Adipose tissue (tissue), 3 donors: ENCODE data around the gene GTF2B. TPM values are rescaled to one million over a fixed set of nuclear protein-coding genes. Genes with fewer than 3 reads are reported as not detected.
A peak's percentile ranks its signal among the peaks of the same experiment; 100 is the strongest.
"Not testable (repeated sequence)": the region's sequence is repeated elsewhere in the genome, so short reads cannot be mapped to it uniquely, and the experiment has no call there.

Source experiments
- H3K27ac ChIP-seq: one replicate; pipeline ENCODE4 v1.5.1; 2013; ENCODE audit warnings: low read depth, low read length
- WGBS, 3 donors: extraction: QIAGEN DNeasy Blood & Tissue Kit; methylation state at CpG; one replicate each; pipeline ENCODE4 v1.1.7; 2013; 5-methylcytosine and 5-hydroxymethylcytosine counted together
- polyA plus RNA-seq, 3 donors: library from polyadenylated mRNA; stranded (reverse); fragments of 200-250 nt; gene quantifications; one replicate each; pipeline ENCODE4 v1.2.3, GENCODE V29; 2013
- donor health status: healthy with polysubstance abuse.
- donor health status: Bipolar disorder and iron deficiency.
- donor health status: healthy.

GTF2B gene, protein sequence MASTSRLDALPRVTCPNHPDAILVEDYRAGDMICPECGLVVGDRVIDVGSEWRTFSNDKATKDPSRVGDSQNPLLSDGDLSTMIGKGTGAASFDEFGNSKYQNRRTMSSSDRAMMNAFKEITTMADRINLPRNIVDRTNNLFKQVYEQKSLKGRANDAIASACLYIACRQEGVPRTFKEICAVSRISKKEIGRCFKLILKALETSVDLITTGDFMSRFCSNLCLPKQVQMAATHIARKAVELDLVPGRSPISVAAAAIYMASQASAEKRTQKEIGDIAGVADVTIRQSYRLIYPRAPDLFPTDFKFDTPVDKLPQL
- 10 to 100 TPM; 13.7 to 32.3 (median 22.6) TPM for polyA plus RNA-seq

DNA sequence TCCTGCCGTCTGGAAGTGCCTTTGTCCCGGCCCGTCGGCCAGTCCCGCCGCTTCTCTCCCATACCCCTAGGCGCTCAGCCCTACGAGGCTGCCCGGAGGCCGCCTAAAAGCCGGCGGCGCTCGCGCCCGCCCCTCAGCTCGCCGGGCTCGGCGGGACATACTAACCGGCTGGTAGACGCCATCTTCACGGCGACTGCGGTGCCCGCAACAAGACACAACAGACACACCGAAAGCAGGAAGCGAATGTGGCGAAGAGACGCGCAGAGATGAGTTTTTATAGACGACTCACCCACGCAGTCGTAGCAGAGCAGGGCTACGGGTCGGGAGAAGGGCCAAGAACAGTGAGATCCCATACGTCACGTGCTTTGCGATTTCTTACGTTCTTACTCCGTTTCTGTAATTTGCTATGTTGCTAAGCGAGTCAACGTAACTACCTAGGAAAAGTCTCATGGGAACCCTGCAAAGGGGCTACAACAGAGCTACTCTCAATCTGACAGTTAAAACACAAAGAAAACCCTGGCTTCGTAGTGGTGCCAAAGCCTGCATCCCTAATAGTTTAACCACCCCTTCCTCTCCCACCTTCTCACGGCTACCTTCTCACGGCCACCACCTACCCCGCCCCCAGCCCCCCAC is at the start of gene GTF2B:
Gene GTF2B (minus strand): TSS at position 250 of the 633 bp plus-strand sequence. CDS start 68 bp downstream, at position 182.
- H3K27ac ChIP-seq: peak within 1 kb of the TSS; percentile 82
- 0% methylated on average over 47 of the region's 47 CpGs for WGBS, 3 donors

DNA sequence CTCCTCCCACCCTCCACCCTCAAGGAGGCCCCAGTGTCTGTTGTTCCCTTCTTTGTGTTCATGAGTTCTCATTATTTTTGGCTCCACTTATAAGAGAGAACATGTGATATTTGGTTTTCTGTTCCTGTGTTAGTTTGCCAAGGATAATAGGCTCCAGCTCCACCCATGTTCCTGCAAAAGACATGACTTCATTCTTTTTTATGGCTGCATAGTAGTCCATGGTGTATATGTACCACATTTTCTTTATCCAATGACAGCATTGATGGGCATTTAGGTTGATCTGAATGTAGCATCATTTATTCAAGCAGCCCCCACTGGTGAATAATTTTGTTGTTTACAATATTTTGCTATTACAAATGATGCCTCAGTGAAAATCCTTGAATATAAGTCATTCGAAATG is 47.2 kb upstream of the GTF2B start:
- WGBS, 3 donors: 98 to 100% (median 98%) methylated on average over 1 of the region's 1 CpG
- H3K27ac ChIP-seq: not testable (repeated sequence)

DNA sequence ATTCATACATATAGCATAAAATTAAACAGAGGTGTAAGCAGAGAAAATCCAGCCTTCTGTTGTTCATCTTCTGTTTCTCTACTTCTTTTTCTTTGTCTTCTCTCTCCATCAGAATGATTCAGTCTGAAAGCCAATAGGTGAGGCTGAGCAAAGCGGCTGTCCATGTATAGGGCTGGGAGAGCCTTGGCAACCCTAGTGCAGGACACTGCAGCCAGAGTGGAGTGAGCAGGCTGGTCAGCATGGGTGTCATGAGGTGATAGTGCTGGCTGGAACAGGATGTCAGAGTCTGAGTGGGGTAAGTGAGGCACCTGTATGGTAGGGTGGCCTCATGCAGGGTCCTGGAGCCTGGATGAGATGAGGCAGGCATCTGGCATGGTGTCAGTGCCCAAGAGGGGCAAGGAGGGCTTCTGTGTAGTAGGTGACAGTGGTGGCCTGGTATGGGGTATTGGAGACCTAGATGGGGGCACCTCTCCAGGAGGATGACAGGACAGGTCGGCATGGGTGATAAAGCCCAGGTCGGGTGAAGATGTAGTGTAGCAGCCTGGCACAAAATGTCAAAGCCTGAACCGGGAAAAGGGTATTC is 45.5 kb upstream of the GTF2B start:
- H3K27ac ChIP-seq: no peak overlapping the region
- 81 to 89% (median 88%) methylated on average over 4 of the region's 4 CpGs for WGBS, 3 donors

DNA sequence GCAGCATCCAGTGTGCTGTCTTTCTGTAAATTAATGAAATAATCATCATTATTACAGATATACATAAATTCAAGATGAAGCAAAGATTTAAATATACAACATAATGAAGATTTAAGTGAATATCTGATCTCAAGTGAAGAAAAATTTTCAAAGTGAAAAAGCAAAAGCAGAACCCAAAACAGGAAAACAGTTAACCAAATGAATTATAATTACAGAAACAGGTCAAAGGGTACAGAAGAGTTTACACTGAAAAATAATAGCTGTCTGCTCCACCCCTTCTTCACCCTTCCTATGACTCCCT is 44.8 kb upstream of the GTF2B start:
- H3K27ac ChIP-seq: no peak overlapping the region

DNA sequence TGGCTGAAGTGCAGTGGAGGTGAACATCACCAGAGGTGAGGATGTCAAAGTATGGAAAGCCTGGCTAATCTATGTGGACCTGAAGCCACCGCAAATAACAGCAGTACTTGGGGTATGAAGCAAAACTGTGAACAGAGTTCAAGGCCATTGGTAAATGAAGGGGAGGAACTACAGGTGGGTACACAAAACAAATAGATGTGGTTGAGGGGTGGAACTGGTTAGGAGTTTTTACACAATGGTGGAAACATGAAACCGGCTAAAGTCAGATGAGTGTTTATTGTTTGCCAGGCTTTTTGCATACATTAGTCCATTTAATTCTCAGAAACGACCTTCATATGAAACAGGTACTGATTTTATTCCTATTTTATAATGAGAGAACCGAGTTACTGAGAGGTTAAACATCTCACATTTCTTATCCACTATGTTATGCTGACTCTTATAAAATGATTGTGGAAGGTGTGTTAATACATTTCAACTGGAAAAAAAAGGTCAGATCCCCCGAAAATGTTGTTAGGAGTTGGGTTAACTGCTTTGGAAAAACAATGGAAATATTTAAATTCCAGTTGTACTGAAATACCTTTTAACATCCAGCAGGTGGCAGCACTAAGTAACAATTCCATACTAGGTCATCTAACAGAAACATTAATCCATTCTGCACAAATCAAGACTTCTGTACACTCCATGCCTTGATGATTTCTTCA is 44.3 kb upstream of the GTF2B start:
- 55 to 74% (median 65%) methylated on average over 5 of the region's 5 CpGs for WGBS, 3 donors
- H3K27ac ChIP-seq: no peak overlapping the region

DNA sequence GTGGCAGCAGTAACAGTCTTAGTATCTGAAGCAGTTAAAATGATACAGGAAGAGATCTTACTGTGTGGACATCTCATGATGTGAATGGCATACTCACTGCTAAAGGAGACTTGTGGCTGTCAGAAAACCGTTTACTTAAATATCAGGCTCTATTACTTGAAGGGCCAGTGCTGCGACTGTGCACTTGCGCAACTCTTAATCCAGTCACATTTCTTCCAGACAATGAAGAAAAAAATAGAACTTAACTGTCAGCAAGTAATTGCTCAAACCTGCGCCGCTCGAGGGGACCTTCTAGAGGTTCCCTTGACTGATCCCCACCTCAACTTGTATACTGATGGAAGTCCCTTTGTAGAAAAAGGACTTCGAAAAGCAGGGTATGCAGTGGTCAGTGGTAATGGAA is 38.8 kb upstream of the GTF2B start:
- not testable (repeated sequence) for H3K27ac ChIP-seq
- WGBS, 3 donors: 82 to 96% (median 84%) methylated on average over 7 of the region's 7 CpGs

DNA sequence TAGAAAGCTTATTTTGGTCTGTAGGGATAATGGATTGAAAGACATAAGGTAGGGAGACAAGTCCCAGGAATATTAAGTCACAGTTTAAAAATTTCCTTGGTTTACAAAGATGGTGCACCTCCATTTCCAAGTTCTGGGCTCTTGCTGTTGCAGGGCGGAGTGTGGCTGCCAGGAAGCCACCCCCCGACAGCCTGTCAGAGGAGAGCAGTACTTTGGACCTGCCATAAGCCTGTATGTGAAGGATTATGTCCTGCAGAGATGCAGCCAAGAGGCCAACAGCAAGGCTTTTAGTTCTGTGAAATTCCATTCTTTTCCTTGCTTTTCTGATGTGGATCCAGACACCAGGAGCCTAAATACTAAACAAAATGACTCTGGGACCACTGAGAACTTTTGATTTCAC is 31.9 kb upstream of the GTF2B start:
- WGBS, 3 donors: 97 to 98% (median 98%) methylated on average over 2 of the region's 2 CpGs
- H3K27ac ChIP-seq: no peak overlapping the region

DNA sequence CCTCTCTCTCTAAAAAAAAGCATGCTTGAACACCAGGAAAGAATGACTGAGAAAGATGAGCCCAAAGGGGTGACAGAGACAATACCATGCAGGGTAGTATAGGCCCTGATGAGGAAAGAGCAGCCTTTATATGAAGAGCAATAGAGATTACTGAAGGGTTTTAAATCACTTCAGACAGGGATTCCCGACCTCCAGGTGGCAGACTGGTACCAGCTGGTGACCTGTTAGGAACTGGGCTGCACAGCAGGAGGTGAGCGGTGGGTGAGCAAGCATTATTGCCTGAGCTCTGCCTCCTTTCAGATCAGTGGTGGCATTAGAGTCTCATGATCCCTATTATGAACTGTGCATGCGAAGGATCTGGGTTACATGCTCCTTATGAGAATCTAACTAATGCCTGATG is 30.8 kb upstream of the GTF2B start:
- H3K27ac ChIP-seq: no peak overlapping the region
- 86 to 93% (median 86%) methylated on average over 3 of the region's 3 CpGs for WGBS, 3 donors

DNA sequence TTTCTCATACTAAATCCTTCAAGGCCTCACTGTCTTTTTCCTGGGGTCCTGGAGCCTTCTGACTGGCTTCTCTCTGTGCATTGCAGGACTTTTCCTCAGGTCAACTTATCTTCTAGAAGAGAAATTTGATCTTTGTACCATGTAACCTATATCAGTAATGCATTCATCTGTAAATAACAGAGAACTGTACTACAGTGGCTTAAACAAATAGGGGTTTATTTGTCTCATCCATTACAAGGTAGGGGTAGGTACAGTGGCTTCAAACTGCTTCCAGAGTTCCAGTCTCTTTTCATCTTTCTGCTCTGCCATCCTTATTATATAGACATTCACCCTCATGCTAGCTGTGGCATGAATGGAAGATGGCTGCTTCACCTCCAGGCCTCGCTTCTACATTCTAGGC is 29.5 kb upstream of the GTF2B start:
- 94 to 100% (median 100%) methylated on average over 1 of the region's 1 CpG for WGBS, 3 donors
- H3K27ac ChIP-seq: no peak overlapping the region

DNA sequence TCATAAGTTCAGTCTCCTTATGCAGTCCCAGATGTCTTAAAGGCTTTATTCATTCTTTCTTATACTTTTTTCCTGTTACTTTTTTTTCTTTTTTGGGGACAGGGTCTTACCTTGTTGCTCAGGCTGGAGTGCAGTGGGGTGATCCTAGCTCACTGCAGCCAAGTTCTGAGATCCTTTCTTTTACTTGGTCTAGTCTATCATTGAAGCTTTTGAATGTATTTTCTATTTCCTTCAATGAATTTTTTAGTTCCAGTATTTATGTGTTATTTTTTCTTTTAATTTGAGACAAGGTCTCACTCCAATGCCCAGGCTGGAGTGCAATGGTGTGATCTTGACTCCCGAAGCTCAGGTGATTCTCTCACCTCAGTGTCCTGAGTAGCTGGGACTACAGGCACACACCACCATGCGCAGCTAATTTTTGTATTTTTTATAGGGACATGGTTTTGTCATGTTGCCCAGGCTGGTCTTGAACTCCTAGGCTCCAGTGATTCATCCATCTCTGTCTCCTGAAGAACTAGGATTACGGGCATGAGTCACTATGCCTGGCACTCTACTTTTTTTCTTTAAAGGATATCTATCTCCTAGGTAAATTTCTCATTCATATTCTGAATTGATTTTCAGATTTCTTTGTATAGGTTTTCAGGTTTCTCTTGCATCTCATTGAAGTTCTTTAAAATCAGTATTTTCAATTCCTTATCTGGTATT is 26.1 kb upstream of the GTF2B start:
- 95 to 98% (median 97%) methylated on average over 3 of the region's 3 CpGs for WGBS, 3 donors
- H3K27ac ChIP-seq: no peak overlapping the region

DNA sequence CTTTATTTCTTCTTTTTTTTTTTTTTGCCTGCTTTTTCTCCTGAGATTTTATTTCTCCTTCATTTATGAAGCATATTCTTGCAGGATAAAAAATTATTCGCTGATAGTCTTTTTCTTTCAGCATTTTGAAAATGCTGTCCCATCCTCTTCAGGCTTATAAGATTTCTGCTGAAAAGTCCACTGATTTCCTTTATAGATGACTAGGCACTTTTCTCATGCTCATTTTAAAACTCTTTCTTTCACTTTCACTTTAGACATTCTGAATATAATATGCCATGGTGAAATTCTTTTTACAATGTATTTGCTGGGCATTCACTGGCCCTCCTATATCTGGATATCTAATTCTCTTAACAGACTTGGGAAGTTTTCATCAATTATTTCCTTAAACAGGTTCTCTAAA is 25.5 kb upstream of the GTF2B start:
- WGBS, 3 donors: 56 to 100% (median 70%) methylated on average over 1 of the region's 1 CpG

DNA sequence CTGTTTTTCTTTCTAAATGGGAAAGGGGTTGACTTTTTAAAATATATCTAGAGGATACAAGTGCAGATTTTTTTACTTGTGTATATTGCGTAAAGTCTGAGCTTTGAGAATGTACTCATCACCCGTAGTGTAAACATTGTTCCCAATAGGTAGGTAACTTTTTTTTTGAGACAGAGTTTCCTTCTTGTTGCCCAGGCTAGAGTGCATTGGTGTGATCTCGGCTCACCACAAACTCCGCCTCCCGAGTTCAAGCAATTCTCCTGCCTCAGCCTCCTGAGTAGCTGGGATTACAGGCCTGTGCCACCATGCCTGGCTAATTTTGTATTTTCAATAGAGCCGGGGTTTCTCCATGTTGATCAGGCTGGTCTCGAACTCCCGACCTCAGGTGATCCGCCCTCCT is 20.4 kb upstream of the GTF2B start:
- WGBS, 3 donors: 90 to 96% (median 92%) methylated on average over 9 of the region's 9 CpGs
- H3K27ac ChIP-seq: not testable (repeated sequence)

More for the DNA sequence above, 25.5 kb upstream of the GTF2B start:
- H3K27ac ChIP-seq: no peak overlapping the region

DNA sequence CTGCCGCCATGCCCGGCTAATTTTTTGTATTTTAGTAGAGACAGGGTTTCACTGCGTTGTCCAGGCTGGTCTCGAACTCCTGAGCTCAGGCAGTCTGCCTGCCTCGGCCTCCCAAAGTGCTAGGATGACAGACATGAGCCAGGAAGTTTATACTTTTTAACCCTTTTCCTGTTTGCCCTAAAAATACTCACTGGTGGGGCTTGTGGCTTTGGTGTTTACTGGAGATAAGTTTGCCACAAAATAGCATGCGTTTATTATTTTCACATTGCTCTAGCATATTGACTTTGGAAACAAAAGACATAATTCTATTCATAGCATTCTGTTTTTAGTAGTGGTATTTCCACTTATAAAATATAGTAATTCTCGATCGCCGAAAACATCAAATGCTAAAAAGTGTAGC is 19.8 kb upstream of the GTF2B start:
- 66 to 82% (median 71%) methylated on average over 9 of the region's 9 CpGs for WGBS, 3 donors
- no peak overlapping the region for H3K27ac ChIP-seq

DNA sequence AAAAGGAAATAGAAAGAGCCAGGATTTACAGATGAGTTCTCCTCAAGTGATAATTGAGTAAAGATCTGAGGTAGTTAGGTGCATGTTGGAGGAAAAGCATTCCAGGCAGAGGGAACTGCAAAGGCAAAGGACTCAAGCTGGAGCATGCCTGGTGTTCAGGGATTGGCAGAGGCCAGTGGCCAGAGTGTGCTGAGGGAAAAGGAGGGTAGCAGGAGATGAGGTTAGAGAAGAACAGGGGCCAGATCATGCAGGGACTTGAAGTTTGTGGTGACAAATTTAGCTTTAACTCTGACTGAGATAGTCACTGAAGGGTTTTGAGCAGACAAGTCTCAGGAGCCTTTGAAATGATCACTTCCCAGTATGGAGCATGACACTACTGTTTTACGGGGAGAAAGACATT is 19.0 kb upstream of the GTF2B start:
- H3K27ac ChIP-seq: no peak overlapping the region
- 81 to 91% (median 82%) methylated on average over 1 of the region's 1 CpG for WGBS, 3 donors

DNA sequence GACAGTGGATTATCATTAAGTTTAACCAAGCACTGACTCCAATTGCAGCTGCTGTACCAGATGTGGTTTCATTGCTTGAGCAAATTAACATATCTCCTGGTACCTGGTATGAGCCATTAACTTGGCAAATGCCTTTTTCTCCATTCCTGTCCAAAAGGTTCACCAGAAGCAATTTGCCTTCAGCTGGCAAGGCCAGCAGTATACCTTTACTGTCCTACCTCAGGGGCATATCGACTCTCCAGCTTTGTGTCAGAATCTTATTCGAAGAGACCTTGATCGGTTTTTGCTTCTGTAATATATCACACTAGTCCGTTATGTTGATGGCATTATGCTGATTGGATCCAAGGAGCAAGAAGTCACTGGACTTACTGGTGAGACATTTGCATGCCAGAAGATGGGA is 9.5 kb upstream of the GTF2B start:
- no peak overlapping the region for H3K27ac ChIP-seq
- WGBS, 3 donors: 90 to 97% (median 92%) methylated on average over 4 of the region's 4 CpGs

DNA sequence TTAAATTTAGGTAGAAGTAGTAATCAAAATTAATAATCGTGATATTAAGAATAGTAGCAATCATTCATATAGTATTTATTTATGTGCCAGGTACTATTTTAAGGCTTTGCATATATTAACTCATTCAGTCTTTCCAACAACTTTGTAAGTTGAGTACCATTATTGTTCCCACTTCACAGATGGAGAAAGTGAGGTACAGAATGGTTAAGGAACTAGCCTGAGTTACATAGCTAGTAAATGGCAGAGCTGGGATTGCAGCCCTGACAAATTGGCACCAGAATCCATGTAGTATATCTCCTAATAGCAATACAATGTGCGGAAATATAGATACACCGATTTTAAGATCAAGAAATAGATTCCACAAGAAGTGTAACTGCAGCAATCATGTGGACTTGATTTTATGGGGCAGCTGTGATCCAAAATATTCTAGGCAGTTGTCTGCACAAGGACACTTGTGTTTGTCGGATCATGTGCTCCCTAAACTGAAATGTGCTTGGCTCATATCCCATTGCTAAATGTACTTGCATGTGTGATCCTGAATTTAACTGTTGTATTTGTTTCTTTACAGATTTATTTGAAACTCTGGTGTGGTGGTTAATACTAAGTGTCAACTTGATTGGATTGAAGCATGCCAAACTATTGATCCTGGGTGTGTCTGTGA is 5.8 kb upstream of the GTF2B start:
- 70 to 87% (median 83%) methylated on average over 4 of the region's 4 CpGs for WGBS, 3 donors

DNA sequence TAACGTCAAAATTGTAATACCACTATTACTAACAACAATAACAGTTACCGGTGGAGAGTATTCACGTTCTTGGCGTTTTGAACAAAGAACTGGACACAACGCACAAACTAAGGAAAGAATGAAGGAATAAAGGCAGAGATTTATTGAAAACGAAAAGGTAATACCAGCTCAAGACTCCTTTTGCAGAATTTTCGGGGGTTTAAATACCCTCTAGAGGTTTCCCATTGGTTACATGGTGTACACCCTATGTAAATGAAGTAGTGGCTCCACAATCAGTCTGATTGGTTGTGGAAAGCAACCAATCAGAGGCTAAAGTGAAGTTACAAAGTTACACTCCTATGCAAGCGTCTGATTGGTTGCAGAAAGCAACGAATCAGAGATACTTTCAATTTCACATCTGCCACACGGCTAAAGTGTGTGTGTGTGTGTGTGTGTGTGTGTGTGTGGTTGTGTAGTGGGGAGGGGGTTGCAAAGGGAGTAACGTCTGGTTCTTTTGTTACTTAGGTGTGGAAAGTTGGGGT is 1.1 kb upstream of the GTF2B start:
- WGBS, 3 donors: 64 to 79% (median 74%) methylated on average over 11 of the region's 11 CpGs
- H3K27ac ChIP-seq: no peak overlapping the region

More for the DNA sequence above, 5.8 kb upstream of the GTF2B start:
- no peak overlapping the region for H3K27ac ChIP-seq

DNA sequence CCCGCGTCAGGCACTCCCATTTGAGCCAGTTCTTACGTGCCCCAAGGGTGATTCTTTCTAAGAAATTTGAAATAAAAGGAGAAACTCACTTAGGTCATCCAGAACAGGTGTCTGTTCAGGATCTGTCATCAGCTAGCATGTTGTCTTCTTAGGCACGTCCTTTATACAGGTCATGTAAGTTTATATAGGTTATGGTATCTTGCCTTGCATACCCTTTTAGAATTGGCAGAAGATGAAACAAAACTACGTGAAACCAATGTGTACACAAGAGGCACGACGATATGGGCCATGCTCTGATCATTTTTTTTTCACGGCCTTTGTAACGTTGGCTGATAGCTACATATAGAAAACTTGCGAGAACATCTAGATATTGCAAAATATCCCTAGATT is 579 bp upstream of the GTF2B start:
- 17 to 42% (median 38%) methylated on average over 10 of the region's 10 CpGs for WGBS, 3 donors

More for the DNA sequence above, 579 bp upstream of the GTF2B start:
- H3K27ac ChIP-seq: no peak overlapping the region
